NT2/D1 (cell line): ENCODE data around the gene ITPK1.
A peak's percentile ranks its signal among the peaks of the same experiment; 100 is the strongest.

Experiments used
- DNase-seq: peaks from one replicate; pipeline ENCODE4 v3.0.0-alpha.2; 2011; ENCODE audit warnings: low read depth, low spot score
- H3K27me3 ChIP-seq: 2 replicates; pipeline ENCODE4 v1.6.0; 2011; ENCODE audit warnings: mild to moderate bottlenecking; ENCODE audit not compliant: insufficient read length, insufficient read depth
- H3K36me3 ChIP-seq: 2 replicates; pipeline ENCODE4 v1.6.1; 2011; ENCODE audit warnings: mild to moderate bottlenecking, low read length, mixed read lengths; ENCODE audit not compliant: insufficient read depth, insufficient read length
- H3K4me1 ChIP-seq: 2 replicates; pipeline ENCODE4 v1.5.1; 2011; ENCODE audit not compliant: insufficient read depth, insufficient read length
- H3K4me3 ChIP-seq: 2 replicates; pipeline ENCODE4 v1.5.1; 2011; ENCODE audit warnings: low read depth; ENCODE audit not compliant: insufficient read length
- H3K9ac ChIP-seq: 2 replicates; pipeline ENCODE4 v1.6.0; 2011; ENCODE audit warnings: low read depth; ENCODE audit not compliant: insufficient read length
- H3K9me3 ChIP-seq: 2 replicates; pipeline ENCODE4 v1.5.1; 2011; ENCODE audit warnings: mild to moderate bottlenecking, low read length; ENCODE audit not compliant: insufficient read depth
- SUZ12 ChIP-seq: IDR thresholded peaks from 2 replicates; pipeline ENCODE4 v1.6.1; 2011; ENCODE audit not compliant: insufficient read length, insufficient read depth; ENCODE audit errors: extremely low read depth
- YY1 ChIP-seq: IDR thresholded peaks from 2 replicates; pipeline ENCODE4 v1.6.1; 2011; ENCODE audit not compliant: insufficient read length, insufficient read depth
- ZNF274 ChIP-seq: IDR thresholded peaks from 2 replicates; pipeline ENCODE4 v1.6.1; 2011; ENCODE audit warnings: mild to moderate bottlenecking, low read depth, low read length

The ITPK1 gene

DNA sequence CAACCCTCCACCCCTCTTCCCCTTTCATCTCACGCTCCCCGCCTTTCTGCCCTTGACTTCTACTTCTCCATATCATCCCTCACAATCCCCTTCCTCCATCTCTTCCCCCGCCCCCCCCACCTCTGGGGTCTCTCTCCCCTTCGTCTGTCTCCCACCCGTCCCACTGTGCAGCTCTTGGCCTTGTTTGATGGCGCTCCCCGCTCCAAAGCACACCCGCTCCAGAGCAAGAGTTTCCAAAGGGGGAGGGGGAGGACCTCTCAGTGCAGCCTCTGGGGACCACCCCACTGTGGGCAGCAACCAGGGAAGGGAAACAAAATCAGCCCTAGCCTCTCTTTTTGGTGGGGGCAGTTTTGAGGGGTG, 192.0 kb downstream of the ITPK1 start:
- no peaks in the 10 kb centered on the region for H3K4me1 ChIP-seq
- no peak for DNase-seq
- TF ChIP-seq ZNF274 = no peak
- TF ChIP-seq YY1 = no peak
- no peak for TF ChIP-seq SUZ12
- no peak overlapping the region for H3K9ac ChIP-seq
- H3K9me3 ChIP-seq = no peaks in the 10 kb centered on the region
- H3K4me3 ChIP-seq = peak overlapping the region; percentile 45
- no peaks in the 10 kb centered on the region for H3K36me3 ChIP-seq
- H3K27me3 ChIP-seq = peaks cover 56% of the 10 kb centered on the region

GRCh38 chr14:92922883-92923743, 192.6 kb downstream of the ITPK1 start, which contains the start of gene CHGA:
CHGA (plus strand) TSS chr14:92923150; CDS start chr14:92923360, 210 bp downstream.
- TF ChIP-seq ZNF274 = no peak
- TF ChIP-seq YY1 = no peak
- TF ChIP-seq SUZ12 = no peak
- Histone ChIP-seq H3K9me3 (no peaks in the 10 kb centered on the region), H3K4me3 (peak within 1 kb of the TSS; percentile 45), H3K27me3 (peaks cover 62% of the 10 kb centered on the region), H3K9ac (peak within 1 kb of the TSS; percentile 21), H3K4me1 (no peaks in the 10 kb centered on the region), H3K36me3 (no peaks in the 10 kb centered on the region)
- peak; percentile 33 for DNase-seq

GRCh38 chr14:92922155-92922735, 193.5 kb downstream of the ITPK1 start:
- H3K27me3 ChIP-seq = peaks cover 71% of the 10 kb centered on the region

GRCh38 chr14:92920001-92920400, 195.7 kb downstream of the ITPK1 start:
- no peaks in the 10 kb centered on the region for H3K4me1 ChIP-seq
- TF ChIP-seq SUZ12 = no peak
- no peak for TF ChIP-seq YY1
- TF ChIP-seq ZNF274 = no peak
- H3K27me3 ChIP-seq = peaks cover 88% of the 10 kb centered on the region
- H3K36me3 ChIP-seq = no peaks in the 10 kb centered on the region
- H3K4me3 ChIP-seq = no peak overlapping the region
- no peak for DNase-seq
- H3K9ac ChIP-seq = no peak overlapping the region
- no peaks in the 10 kb centered on the region for H3K9me3 ChIP-seq

More at GRCh38 chr14:92922155-92922735, 193.5 kb downstream of the ITPK1 start:
- Histone ChIP-seq H3K4me1 (no peaks in the 10 kb centered on the region), H3K9ac (no peak overlapping the region), H3K4me3 (peak overlapping the region; percentile 45), H3K9me3 (no peaks in the 10 kb centered on the region), H3K36me3 (no peaks in the 10 kb centered on the region)
- TF ChIP-seq YY1 = no peak
- DNase-seq = no peak

GRCh38 chr14:92917956-92918355, 197.8 kb downstream of the ITPK1 start:
- Histone ChIP-seq H3K4me3 (no peak overlapping the region), H3K36me3 (no peaks in the 10 kb centered on the region), H3K9me3 (peaks cover 3% of the 10 kb centered on the region; the same call in 1 of the 2 replicates), H3K4me1 (no peaks in the 10 kb centered on the region), H3K9ac (no peak overlapping the region), H3K27me3 (peaks cover 86% of the 10 kb centered on the region)
- DNase-seq = no peak
- TF ChIP-seq ZNF274 = no peak
- TF ChIP-seq YY1 = no peak
- no peak for TF ChIP-seq SUZ12

DNA sequence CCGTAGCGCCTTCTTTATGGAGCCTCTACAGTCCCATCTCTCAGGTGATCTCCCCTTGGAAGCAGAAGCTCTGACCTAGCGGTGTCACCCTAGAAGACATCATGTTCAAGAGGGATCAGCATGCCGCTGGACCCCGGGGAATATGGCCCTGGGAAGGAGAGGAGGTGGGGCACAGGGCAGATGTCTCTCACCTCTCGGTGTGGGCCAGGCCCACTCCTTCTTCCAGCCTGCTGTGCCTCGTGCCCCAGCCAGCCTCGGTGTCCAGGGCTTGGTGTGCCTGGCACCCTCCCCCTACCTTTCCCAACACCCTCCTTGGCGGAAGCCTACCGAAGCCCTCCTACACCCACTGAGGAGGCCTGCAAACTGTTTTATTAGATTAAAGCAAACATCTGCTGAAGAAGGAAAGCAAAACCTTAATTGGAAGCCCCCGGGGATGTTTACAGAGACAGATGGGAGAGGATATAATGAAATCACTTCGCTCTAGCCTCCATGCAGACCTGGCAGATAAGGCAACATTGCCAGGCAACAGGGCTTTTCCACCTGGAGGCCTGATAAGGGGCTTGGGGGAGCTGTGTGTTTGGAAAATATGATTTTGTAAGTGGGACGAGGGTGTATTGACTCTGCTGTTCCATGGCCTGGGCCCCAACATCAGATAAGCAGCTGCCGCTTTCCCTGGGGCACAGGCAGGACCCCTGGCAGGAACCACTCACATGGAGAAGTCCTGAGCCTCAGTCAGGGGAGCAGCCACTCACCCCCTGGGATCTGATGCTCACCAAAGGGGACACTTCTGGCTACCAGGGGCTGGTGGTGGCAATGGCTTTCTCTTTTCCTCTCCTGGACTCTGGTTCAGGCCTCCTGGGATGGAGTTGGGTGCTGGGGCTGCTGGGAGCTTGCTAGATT, 198.4 kb downstream of the ITPK1 start:
- no peak for DNase-seq
- Histone ChIP-seq H3K4me3 (no peak overlapping the region), H3K9ac (no peak overlapping the region), H3K27me3 (peaks cover 81% of the 10 kb centered on the region), H3K36me3 (no peaks in the 10 kb centered on the region), H3K4me1 (no peaks in the 10 kb centered on the region), H3K9me3 (peaks cover 6% of the 10 kb centered on the region; the same call in 1 of the 2 replicates)
- TF ChIP-seq SUZ12 (no peak), YY1 (no peak), ZNF274 (no peak)

- H3K4me3 ChIP-seq = no peak overlapping the region
- H3K27me3 ChIP-seq = peaks cover 71% of the 10 kb centered on the region
- no peaks in the 10 kb centered on the region for H3K36me3 ChIP-seq
- H3K4me1 ChIP-seq = no peaks in the 10 kb centered on the region
- DNase-seq = no peak
- peaks cover 6% of the 10 kb centered on the region; the same call in 1 of the 2 replicates for H3K9me3 ChIP-seq
- no peak overlapping the region for H3K9ac ChIP-seq
- TF ChIP-seq SUZ12 (no peak), ZNF274 (no peak), YY1 (no peak)
Observed at GRCh38 chr14:92916201-92916600, 199.5 kb downstream of the ITPK1 start.
